A673 (cell line): ENCODE data around the gene TSC22D2.

Source experiments
- CTCF ChIP-seq: fragments of 300-800, 200-600 bp; sonication (generic); conservative IDR thresholded peaks from 2 replicates; pipeline ENCODE4 v1.5.1; 2017; ENCODE audit warnings: low read depth, mild to moderate bottlenecking, antibody characterized with exemption, low read length, moderate library complexity, mixed read lengths
- EZH2 ChIP-seq: fragments of 200-600 bp; sonication (generic); IDR thresholded peaks from 2 replicates; pipeline ENCODE4 v1.6.1; 2017; ENCODE audit warnings: borderline replicate concordance, low read depth, mild to moderate bottlenecking, mixed read lengths, antibody characterized with exemption, low read length; ENCODE audit not compliant: poor library complexity, severe bottlenecking

GRCh38 chr3:150378301-150378748 is 29.8 kb upstream of the TSC22D2 start:
- TF ChIP-seq CTCF = no peak
- no peak for TF ChIP-seq EZH2
